SK-N-MC (cell line): ENCODE measurements around the gene CCDC93.

ENCODE experiments used
- EZH2 ChIP-seq: fragments of 200-600 bp; sonication (generic); IDR thresholded peaks from one replicate; pipeline ENCODE4 v1.6.1; 2017; ENCODE audit warnings: antibody characterized with exemption
- FOXP2 ChIP-seq: optimal IDR thresholded peaks from 2 replicates; pipeline ENCODE3; 2011; ENCODE audit warnings: mild to moderate bottlenecking, moderate library complexity; ENCODE audit not compliant: insufficient read depth; ENCODE audit errors: extremely low read length, control extremely low read depth
- POLR2AphosphoS5 ChIP-seq: IDR thresholded peaks from 2 replicates; pipeline ENCODE4 v1.6.1; 2012; ENCODE audit warnings: mild to moderate bottlenecking, low read depth, low read length, borderline replicate concordance

GRCh38 chr2:118050386-118050785 lies 36.5 kb upstream of the CCDC93 start:
- TF ChIP-seq EZH2 (no peak), POLR2AphosphoS5 (no peak), FOXP2 (no peak)
